A549 (cell line): ENCODE measurements around the gene LMOD1. TPM values are rescaled to one million over a fixed set of nuclear protein-coding genes. Genes with fewer than 3 reads are reported as not detected.

ENCODE experiments used
- ATAC-seq, 2 experiments: fragments of 200-7000 bp in 1 of 2; fragments of >200 bp in 1 of 2; cut with Nextera tagmentation in 1 of 2; cut with Tn5 transposase in 1 of 2; 3 replicates each; pipeline versions ENCODE4 v1.8.0 to v1.9.1; 2018 to 2020; ENCODE audit warnings: mild to moderate bottlenecking in 1 of 2, moderate library complexity in 1 of 2
- CTCF ChIA-PET: fragments of 300-600 bp; sonication (Branson Sonifier 250); formaldehyde crosslinking; extraction: SDS; loops from one replicate; lab custom pipeline; 2021; ENCODE audit warnings: antibody characterized with exemption, inconsistent platforms; lab: Yijun Ruan, JAX
- POLR2A ChIA-PET: fragments of 350-600 bp; formaldehyde crosslinking; extraction: SDS; loops from one replicate; lab custom pipeline; 2021; ENCODE audit warnings: antibody characterized with exemption, inconsistent platforms; lab: Yijun Ruan, JAX
- DNase-seq, 2 experiments: peaks; one replicate each; pipeline versions ENCODE4 v3.0.0 to v3.0.0-alpha.2; 2011 to 2016; ENCODE audit warnings: low read depth in 1 of 2, low spot score in 1 of 2
- FAIRE-seq: peaks from 2 replicates; lab custom pipeline; 2011; peaks lifted over from hg19 to GRCh38; lab: Jason Lieb, UNC
- H3K27ac ChIP-seq, 2 experiments: fragments of >200 bp; sonication (Bioruptor Twin); formaldehyde crosslinking; 3 replicates each; pipeline ENCODE4 v1.5.1; 2016 to 2017
- H3K4me1 ChIP-seq: fragments of >200 bp; sonication (Bioruptor Twin); formaldehyde crosslinking; 3 replicates; pipeline ENCODE4 v1.6.1; 2016
- H3K4me2 ChIP-seq: fragments of >200 bp; sonication (Bioruptor Twin); formaldehyde crosslinking; 3 replicates; pipeline ENCODE4 v1.6.1; 2016
- H3K4me3 ChIP-seq: fragments of >200 bp; sonication (Bioruptor Twin); formaldehyde crosslinking; 3 replicates; pipeline ENCODE4 v1.5.1; 2016
- H3K9me3 ChIP-seq: fragments of >200 bp; sonication (Bioruptor Twin); formaldehyde crosslinking; 3 replicates; pipeline ENCODE4 v1.6.1; 2016
- BHLHE40 ChIP-seq: IDR thresholded peaks from 2 replicates; pipeline ENCODE4 v1.6.1; 2012; ENCODE audit warnings: low read depth, low read length, inconsistent platforms
- CBX2 ChIP-seq: fragments of 200-600 bp; sonication (generic); IDR thresholded peaks from 2 replicates; pipeline ENCODE4 v1.6.1; 2016; ENCODE audit warnings: low read depth, mild to moderate bottlenecking, borderline replicate concordance
- CHD2 ChIP-seq: fragments of 150-350 bp; IDR thresholded peaks from 2 replicates; pipeline ENCODE4 v1.6.1; 2014; ENCODE audit warnings: low read length; ENCODE audit not compliant: partially characterized antibody
- CHD4 ChIP-seq: fragments of 200-600 bp; sonication (generic); IDR thresholded peaks from 2 replicates; pipeline ENCODE4 v1.6.1; 2016; ENCODE audit warnings: antibody characterized with exemption, mild to moderate bottlenecking, borderline replicate concordance
- EHMT2 ChIP-seq: fragments of 200-600 bp; sonication (generic); IDR thresholded peaks from 2 replicates; pipeline ENCODE4 v1.6.1; 2016; ENCODE audit warnings: antibody characterized with exemption, low read depth, mild to moderate bottlenecking, moderate library complexity
- FOSB ChIP-seq: fragments of 250-450 bp; sonication (Bioruptor Pico); IDR thresholded peaks from 2 replicates; pipeline ENCODE4 v1.5.0; 2020; ENCODE audit warnings: mild to moderate bottlenecking, moderate library complexity
- FOSL2 ChIP-seq, 2 experiments: fragments of 450-650 bp in 1 of 2; fragments of >200 bp in 1 of 2; sonication (Bioruptor Twin) in 1 of 2; formaldehyde crosslinking; IDR thresholded peaks; 2 replicates each; pipeline versions ENCODE4 v1.5.0 to v1.6.1; 2016 to 2020; ENCODE audit warnings: mild to moderate bottlenecking in 1 of 2, moderate library complexity in 1 of 2
- HEYL ChIP-seq: fragments of 250-450 bp; sonication (Bioruptor Pico); IDR thresholded peaks from 2 replicates; pipeline ENCODE4 v1.8.0; 2021; ENCODE audit warnings: mild to moderate bottlenecking, moderate library complexity
- HOXB13 ChIP-seq: fragments of 250-450 bp; sonication (Bioruptor Pico); IDR thresholded peaks from 2 replicates; pipeline ENCODE4 v1.5.0; 2020; ENCODE audit warnings: low read depth, mild to moderate bottlenecking, moderate library complexity
- KDM1A ChIP-seq: fragments of 200-600 bp; sonication (generic); IDR thresholded peaks from 2 replicates; pipeline ENCODE4 v1.6.1; 2016; ENCODE audit warnings: low read depth, mild to moderate bottlenecking
- MAZ ChIP-seq: fragments of 150-350 bp; IDR thresholded peaks from 2 replicates; pipeline ENCODE4 v1.6.1; 2014; ENCODE audit warnings: antibody characterized with exemption, low read depth, low read length, borderline replicate concordance
- MYC ChIP-seq: IDR thresholded peaks from 2 replicates; pipeline ENCODE4 v1.6.1; 2012; ENCODE audit warnings: mild to moderate bottlenecking, inconsistent platforms, low read length, improper control_type of control experiment, borderline replicate concordance
- NFE2L2 ChIP-seq: fragments of 150-350 bp; conservative IDR thresholded peaks from 2 replicates; pipeline ENCODE4 v1.6.1; 2014; ENCODE audit warnings: low read length
- POLR2A ChIP-seq: IDR thresholded peaks from 2 replicates; pipeline ENCODE4 v1.6.1; 2012; ENCODE audit warnings: mild to moderate bottlenecking, low read length
- RAD21 ChIP-seq, 2 experiments: fragments of >200 bp in 1 of 2; sonication (Bioruptor Twin) in 1 of 2; formaldehyde crosslinking in 1 of 2; IDR thresholded peaks in 1 of 2; conservative IDR thresholded peaks in 1 of 2; 2 replicates in 1 of 2; 3 replicates in 1 of 2; pipeline ENCODE4 v1.6.1; 2012 to 2018; ENCODE audit warnings: inconsistent platforms in 1 of 2
- RARB ChIP-seq: fragments of 250-450 bp; sonication (Bioruptor Pico); IDR thresholded peaks from 2 replicates; pipeline ENCODE4 v1.8.0; 2021; ENCODE audit warnings: mild to moderate bottlenecking, moderate library complexity
- RFX5 ChIP-seq: fragments of 450-650 bp; IDR thresholded peaks from 2 replicates; pipeline ENCODE4 v1.7.1; 2014; ENCODE audit warnings: antibody characterized with exemption, mild to moderate bottlenecking, moderate library complexity
- SREBF2 ChIP-seq: fragments of 450-650 bp; IDR thresholded peaks from 2 replicates; pipeline ENCODE4 v1.6.1; 2014; ENCODE audit warnings: mild to moderate bottlenecking, moderate library complexity
- TP53 ChIP-seq: fragments of 250-450 bp; sonication (Bioruptor Pico); IDR thresholded peaks from 2 replicates; pipeline ENCODE4 v1.5.0; 2021; ENCODE audit warnings: mild to moderate bottlenecking, moderate library complexity
- ZFP36 ChIP-seq: fragments of 450-650 bp; IDR thresholded peaks from 2 replicates; pipeline ENCODE4 v1.6.1; 2014; ENCODE audit warnings: borderline replicate concordance; ENCODE audit not compliant: partially characterized antibody
- ZNF302 ChIP-seq: fragments of 250-450 bp; sonication (Bioruptor Pico); IDR thresholded peaks from 2 replicates; pipeline ENCODE4 v1.9.0; 2021; ENCODE audit warnings: inconsistent platforms, mild to moderate bottlenecking, moderate library complexity
- ZSCAN20 ChIP-seq: fragments of 250-450 bp; sonication (Bioruptor Pico); IDR thresholded peaks from 2 replicates; pipeline ENCODE4 v1.8.0; 2022; ENCODE audit warnings: mild to moderate bottlenecking, moderate library complexity
- WGBS: methylation state at CpG from one replicate; pipeline ENCODE4 v1.1.6; 2017; ENCODE audit errors: missing lambda C conversion rate; 5-methylcytosine and 5-hydroxymethylcytosine counted together
- polyA plus RNA-seq, 4 experiments: library from polyadenylated mRNA; depleted of rRNA in 3 of 4; stranded (reverse); fragments of >200 nt; fragmentation: RNase III in 1 of 4; extraction: RNeasy Plus Mini Kit Qiagen cat#74134 plus additional on column Dnase treatment in 1 of 4; gene quantifications; 2 replicates in 3 of 4; 3 replicates in 1 of 4; pipeline ENCODE4 v1.2.3, GENCODE V29; 2011 to 2017
- TF ChIP-seq, protein P1 (sequence below): fragments of 250-450 bp; sonication (Bioruptor Pico); IDR thresholded peaks from 2 replicates; pipeline ENCODE4 v1.5.0; 2021; ENCODE audit warnings: mild to moderate bottlenecking, moderate library complexity, borderline replicate concordance
- TF ChIP-seq, protein P2 (sequence below): fragments of 150-350 bp; IDR thresholded peaks from 2 replicates; pipeline ENCODE4 v1.6.1; 2014; ENCODE audit warnings: low read depth, mild to moderate bottlenecking, low read length
- TF ChIP-seq, protein P3 (sequence below): IDR thresholded peaks from 2 replicates; pipeline ENCODE4 v1.6.1; 2012
- TF ChIP-seq, protein P4 (sequence below): fragments of 250-450 bp; sonication (Bioruptor Pico); IDR thresholded peaks from 2 replicates; pipeline ENCODE4 v1.5.0; 2020; ENCODE audit warnings: low read depth, mild to moderate bottlenecking, moderate library complexity
- TF ChIP-seq, protein P5 (sequence below): fragments of 200-600 bp; sonication (generic); IDR thresholded peaks from 2 replicates; pipeline ENCODE4 v1.6.1; 2016; ENCODE audit warnings: antibody characterized with exemption, mild to moderate bottlenecking, moderate library complexity

The LMOD1 gene
- polyA plus RNA-seq, 2 of the 4 experiments (the other 2 are of a cell fraction), result not detected

DNA sequence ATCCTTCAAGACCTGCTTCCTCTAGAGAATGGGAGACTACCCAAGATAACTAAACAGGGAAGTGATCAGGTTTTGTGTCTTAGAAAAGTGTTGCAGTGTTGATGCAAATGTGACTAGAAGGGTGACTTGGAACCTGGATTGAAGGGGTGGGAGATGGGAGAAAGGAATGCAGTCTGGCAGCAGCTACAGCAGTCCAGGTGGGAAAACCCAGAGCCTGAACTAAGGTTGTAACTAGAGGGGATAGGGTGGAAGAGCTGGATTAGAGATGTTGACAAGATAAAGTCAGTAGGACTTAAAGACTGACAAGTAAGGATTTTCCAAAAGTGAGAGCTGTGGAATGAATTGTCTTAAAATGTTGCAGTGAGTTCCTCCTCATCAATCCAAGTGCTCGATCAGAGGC lies 64.7 kb downstream of the LMOD1 start (continued):
- TF ChIP-seq RARB (CRISPR knock-in tag), result no peak
- TF ChIP-seq, protein P1, sequence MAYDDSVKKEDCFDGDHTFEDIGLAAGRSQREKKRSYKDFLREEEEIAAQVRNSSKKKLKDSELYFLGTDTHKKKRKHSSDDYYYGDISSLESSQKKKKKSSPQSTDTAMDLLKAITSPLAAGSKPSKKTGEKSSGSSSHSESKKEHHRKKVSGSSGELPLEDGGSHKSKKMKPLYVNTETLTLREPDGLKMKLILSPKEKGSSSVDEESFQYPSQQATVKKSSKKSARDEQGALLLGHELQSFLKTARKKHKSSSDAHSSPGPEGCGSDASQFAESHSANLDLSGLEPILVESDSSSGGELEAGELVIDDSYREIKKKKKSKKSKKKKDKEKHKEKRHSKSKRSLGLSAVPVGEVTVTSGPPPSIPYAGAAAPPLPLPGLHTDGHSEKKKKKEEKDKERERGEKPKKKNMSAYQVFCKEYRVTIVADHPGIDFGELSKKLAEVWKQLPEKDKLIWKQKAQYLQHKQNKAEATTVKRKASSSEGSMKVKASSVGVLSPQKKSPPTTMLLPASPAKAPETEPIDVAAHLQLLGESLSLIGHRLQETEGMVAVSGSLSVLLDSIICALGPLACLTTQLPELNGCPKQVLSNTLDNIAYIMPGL (CRISPR knock-in tag), result no peak
- no peak for TF ChIP-seq FOSB (CRISPR knock-in tag)
- no peak for TF ChIP-seq ZSCAN20

DNA sequence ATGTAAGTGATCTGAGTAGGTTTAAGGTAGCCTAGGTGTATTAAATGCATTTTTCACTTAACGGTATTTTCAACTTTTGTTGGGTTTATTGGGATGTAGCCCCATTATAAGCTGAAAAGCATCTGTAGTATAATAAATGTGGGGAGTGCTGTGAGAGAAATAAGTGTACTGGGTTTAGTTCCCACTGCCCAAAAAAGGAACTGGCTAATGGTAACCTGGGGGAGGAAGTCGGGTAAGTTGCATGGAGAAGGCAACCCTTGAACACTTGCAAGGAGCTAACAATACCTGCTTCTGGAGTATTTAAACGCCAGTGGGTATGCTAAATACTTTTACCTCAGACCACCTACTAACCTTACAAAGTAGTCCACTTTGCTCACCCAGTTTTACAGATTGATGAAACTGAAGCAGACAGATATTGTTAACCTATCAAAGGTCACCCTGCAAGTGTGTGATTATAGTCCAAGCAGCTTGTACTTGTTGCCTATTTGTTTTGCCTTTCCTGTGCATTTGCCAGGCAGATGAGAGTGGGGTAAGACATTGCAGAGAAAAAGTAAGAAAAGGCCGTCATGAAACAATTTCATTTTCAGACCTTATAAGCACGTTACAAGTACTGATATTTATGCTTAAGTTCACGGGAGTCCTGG lies 65.3 kb downstream of the LMOD1 start:
- FAIRE-seq (no peak), ATAC-seq (no peak)
- H3K27ac ChIP-seq, result no peak overlapping the region

DNA sequence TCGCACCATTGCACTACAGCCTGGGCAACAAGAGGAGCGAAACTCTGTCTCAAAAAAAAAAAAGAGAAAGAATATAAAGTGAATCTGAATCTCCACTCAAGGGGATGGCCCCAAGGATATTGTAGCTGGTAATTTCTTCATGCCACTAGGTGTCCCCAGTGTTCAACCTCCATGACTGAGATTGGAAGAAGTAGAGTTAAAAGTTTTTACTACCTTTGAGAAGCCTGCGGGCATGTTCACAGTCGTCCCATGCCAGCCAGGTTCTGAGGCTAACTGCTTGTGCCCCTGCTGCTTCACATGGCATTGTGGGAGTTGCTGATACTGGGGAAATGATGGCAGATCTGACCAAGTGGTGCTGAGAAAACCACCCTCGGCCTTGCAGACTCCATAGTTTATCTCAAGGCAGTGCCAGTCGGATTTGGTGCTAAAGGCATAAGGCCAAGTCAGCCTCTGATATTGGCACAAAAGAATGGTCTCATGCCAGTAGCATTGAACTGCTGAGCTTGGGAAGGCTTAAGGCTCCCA lies 68.4 kb downstream of the LMOD1 start:
- no peaks in the 10 kb centered on the region for H3K9me3 ChIP-seq
- DNase-seq (peak; percentile 57 to 58), ATAC-seq (peak; percentile 68 to 70; a peak in 4 of 6 replicates), FAIRE-seq (no peak)
- POLR2A ChIA-PET, result interaction anchor here (0.5 to 0.8 kb wide), 4 partner anchors 9 to 135 kb away, joined by 3 read pairs; partner anchors contain the start of gene TIMM17A
- CTCF ChIA-PET, result interaction anchor here (0.7 to 16.1 kb wide), 24 partner anchors 10 to 346 kb away, joined by 3 to 245 read pairs (median 5); partner anchors contain the start of genes SHISA4 and TIMM17A
- peaks cover 8% of the 10 kb centered on the region for H3K4me1 ChIP-seq
- no peak overlapping the region for H3K4me2 ChIP-seq
- 61% methylated on average over 6 of the region's 6 CpGs for WGBS
- H3K4me3 ChIP-seq, result no peak overlapping the region
- H3K27ac ChIP-seq, result no peak overlapping the region
- TF ChIP-seq, protein P2, sequence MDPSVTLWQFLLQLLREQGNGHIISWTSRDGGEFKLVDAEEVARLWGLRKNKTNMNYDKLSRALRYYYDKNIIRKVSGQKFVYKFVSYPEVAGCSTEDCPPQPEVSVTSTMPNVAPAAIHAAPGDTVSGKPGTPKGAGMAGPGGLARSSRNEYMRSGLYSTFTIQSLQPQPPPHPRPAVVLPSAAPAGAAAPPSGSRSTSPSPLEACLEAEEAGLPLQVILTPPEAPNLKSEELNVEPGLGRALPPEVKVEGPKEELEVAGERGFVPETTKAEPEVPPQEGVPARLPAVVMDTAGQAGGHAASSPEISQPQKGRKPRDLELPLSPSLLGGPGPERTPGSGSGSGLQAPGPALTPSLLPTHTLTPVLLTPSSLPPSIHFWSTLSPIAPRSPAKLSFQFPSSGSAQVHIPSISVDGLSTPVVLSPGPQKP, result no peak
- TF ChIP-seq, protein P3, sequence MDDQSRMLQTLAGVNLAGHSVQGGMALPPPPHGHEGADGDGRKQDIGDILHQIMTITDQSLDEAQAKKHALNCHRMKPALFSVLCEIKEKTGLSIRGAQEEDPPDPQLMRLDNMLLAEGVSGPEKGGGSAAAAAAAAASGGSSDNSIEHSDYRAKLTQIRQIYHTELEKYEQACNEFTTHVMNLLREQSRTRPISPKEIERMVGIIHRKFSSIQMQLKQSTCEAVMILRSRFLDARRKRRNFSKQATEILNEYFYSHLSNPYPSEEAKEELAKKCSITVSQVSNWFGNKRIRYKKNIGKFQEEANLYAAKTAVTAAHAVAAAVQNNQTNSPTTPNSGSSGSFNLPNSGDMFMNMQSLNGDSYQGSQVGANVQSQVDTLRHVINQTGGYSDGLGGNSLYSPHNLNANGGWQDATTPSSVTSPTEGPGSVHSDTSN, result no peak
- TF ChIP-seq RAD21 (conservative IDR thresholded peaks at IDR 0.05 in 1 of 2, IDR thresholded peaks at IDR 0.05 in 1 of 2), result peak; percentile 53
- no peak for TF ChIP-seq POLR2A
- TF ChIP-seq ZNF302 (CRISPR knock-in tag), result no peak
- TF ChIP-seq MAZ, result no peak
- no peak for TF ChIP-seq FOSB (CRISPR knock-in tag)
- TF ChIP-seq MYC, result no peak
- no peak for TF ChIP-seq BHLHE40
- TF ChIP-seq RFX5, result no peak
- no peak for TF ChIP-seq TP53 (CRISPR knock-in tag)
- TF ChIP-seq FOSL2 (IDR thresholded peaks at IDR 0.05), result no peak
- TF ChIP-seq FOSL2 (CRISPR knock-in tag; IDR thresholded peaks at IDR 0.05), result no peak
- no peak for TF ChIP-seq CBX2
- no peak for TF ChIP-seq SREBF2

More for the DNA sequence above, 65.3 kb downstream of the LMOD1 start:
- TF ChIP-seq, protein P4, sequence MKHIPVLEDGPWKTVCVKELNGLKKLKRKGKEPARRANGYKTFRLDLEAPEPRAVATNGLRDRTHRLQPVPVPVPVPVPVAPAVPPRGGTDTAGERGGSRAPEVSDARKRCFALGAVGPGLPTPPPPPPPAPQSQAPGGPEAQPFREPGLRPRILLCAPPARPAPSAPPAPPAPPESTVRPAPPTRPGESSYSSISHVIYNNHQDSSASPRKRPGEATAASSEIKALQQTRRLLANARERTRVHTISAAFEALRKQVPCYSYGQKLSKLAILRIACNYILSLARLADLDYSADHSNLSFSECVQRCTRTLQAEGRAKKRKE (CRISPR knock-in tag), result no peak
- TF ChIP-seq EHMT2 (no peak), HOXB13 (CRISPR knock-in tag) (no peak), NFE2L2 (no peak), ZFP36 (no peak), RAD21 (conservative IDR thresholded peaks at IDR 0.05 in 1 of 2, IDR thresholded peaks at IDR 0.05 in 1 of 2) (no peak), CHD2 (no peak), HEYL (CRISPR knock-in tag) (no peak), KDM1A (no peak), MYC (no peak), CHD4 (no peak)
- TF ChIP-seq, protein P5, sequence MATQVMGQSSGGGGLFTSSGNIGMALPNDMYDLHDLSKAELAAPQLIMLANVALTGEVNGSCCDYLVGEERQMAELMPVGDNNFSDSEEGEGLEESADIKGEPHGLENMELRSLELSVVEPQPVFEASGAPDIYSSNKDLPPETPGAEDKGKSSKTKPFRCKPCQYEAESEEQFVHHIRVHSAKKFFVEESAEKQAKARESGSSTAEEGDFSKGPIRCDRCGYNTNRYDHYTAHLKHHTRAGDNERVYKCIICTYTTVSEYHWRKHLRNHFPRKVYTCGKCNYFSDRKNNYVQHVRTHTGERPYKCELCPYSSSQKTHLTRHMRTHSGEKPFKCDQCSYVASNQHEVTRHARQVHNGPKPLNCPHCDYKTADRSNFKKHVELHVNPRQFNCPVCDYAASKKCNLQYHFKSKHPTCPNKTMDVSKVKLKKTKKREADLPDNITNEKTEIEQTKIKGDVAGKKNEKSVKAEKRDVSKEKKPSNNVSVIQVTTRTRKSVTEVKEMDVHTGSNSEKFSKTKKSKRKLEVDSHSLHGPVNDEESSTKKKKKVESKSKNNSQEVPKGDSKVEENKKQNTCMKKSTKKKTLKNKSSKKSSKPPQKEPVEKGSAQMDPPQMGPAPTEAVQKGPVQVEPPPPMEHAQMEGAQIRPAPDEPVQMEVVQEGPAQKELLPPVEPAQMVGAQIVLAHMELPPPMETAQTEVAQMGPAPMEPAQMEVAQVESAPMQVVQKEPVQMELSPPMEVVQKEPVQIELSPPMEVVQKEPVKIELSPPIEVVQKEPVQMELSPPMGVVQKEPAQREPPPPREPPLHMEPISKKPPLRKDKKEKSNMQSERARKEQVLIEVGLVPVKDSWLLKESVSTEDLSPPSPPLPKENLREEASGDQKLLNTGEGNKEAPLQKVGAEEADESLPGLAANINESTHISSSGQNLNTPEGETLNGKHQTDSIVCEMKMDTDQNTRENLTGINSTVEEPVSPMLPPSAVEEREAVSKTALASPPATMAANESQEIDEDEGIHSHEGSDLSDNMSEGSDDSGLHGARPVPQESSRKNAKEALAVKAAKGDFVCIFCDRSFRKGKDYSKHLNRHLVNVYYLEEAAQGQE, result no peak
- CTCF ChIA-PET, result interaction anchor here (0.6 to 16.1 kb wide), 10 partner anchors 8 to 368 kb away, joined by 3 to 245 read pairs (median 3); partner anchors contain the start of genes SHISA4 and TIMM17A
- DNase-seq, result no peak
- H3K4me3 ChIP-seq, result no peak overlapping the region
- 86% methylated on average over 6 of the region's 6 CpGs for WGBS
- POLR2A ChIA-PET, result interaction anchor here (0.6 to 0.8 kb wide), 2 partner anchors 8 to 248 kb away, joined by 3 to 4 read pairs; partner anchors contain the start of gene SHISA4
- no peaks in the 10 kb centered on the region for H3K9me3 ChIP-seq
- no peak overlapping the region for H3K4me2 ChIP-seq
- peaks cover 39% of the 10 kb centered on the region for H3K4me1 ChIP-seq
